Measurements from ENCODE around the gene CFAP65. TPM values are rescaled to one million over a fixed set of nuclear protein-coding genes. Genes with fewer than 3 reads are reported as not detected.

Gene CFAP65
- total RNA-seq, 1 donor from 2014 or later: not detected

DNA sequence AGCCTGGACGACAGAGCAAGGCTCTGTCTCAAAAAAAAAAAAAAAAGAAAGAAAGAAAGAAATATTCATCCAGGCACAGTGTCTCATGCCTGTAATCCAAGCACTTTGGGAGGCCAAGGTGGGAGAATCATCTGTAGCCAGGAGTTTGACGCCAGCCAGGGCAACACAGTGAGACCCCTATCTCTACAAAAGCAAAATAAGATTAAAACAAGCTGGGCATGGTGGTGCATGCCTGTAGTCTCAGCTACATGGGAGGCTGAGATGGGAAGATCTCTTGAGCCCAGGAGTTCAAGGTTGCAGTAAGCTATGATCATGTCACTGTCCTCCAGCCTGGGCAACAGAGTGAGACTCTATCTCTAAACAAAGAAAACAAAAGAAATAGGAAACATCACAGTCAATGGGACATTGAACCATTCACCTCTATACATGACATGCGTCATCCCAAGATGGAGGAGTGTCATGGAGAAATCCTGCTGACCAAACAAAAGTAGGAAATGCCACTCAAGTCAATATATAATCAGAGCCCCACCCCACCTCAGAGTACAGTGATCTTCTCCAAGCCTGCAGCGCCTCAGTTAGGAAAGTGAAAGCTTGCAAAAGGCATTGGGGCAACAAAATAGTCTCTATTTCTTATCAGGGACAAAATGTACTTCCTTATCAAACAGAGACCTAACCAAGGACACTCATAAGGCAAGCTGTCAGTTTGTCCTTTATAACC lies 66.1 kb downstream of the CFAP65 start:
- no peak for DNase-seq (ENCODE audit: low spot score in 2 of 2, unreplicated experiment in 2 of 2)
- H3K27ac Mint-ChIP-seq: no peak overlapping the region
- no peaks in the 10 kb centered on the region for H3K9me3 Mint-ChIP-seq
- no peak overlapping the region for H3K4me3 Mint-ChIP-seq
- TF ChIP-seq, protein P1, sequence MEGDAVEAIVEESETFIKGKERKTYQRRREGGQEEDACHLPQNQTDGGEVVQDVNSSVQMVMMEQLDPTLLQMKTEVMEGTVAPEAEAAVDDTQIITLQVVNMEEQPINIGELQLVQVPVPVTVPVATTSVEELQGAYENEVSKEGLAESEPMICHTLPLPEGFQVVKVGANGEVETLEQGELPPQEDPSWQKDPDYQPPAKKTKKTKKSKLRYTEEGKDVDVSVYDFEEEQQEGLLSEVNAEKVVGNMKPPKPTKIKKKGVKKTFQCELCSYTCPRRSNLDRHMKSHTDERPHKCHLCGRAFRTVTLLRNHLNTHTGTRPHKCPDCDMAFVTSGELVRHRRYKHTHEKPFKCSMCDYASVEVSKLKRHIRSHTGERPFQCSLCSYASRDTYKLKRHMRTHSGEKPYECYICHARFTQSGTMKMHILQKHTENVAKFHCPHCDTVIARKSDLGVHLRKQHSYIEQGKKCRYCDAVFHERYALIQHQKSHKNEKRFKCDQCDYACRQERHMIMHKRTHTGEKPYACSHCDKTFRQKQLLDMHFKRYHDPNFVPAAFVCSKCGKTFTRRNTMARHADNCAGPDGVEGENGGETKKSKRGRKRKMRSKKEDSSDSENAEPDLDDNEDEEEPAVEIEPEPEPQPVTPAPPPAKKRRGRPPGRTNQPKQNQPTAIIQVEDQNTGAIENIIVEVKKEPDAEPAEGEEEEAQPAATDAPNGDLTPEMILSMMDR (IDR thresholded peaks at IDR 0.05; ENCODE audit: unreplicated experiment): no peak
- peaks cover 84% of the 10 kb centered on the region for H3K27me3 Mint-ChIP-seq (ENCODE audit: low read depth)
- H3K4me1 Mint-ChIP-seq: peaks cover 6% of the 10 kb centered on the region
- no peaks in the 10 kb centered on the region for H3K36me3 Mint-ChIP-seq

DNA sequence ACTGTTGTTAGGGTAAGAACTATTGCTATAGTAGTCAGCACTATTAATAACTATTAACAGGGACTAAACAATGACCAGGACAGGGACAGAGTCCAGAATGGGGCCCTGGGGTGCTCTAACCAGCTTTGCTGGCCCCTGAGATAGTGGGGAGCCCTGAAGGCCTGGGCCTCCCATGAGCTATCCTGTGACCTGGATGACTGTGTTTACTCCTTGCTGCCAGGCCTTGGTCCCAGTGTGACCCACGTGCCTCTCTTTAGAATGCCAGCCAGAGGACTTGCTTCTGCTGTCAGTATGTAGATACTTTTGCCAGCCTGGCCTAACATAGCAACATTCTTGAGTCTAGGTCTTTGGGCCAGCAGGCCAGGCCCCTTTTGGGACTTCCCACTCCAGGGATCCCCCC lies 70.4 kb downstream of the CFAP65 start:
- no peak for DNase-seq (ENCODE audit: low spot score in 2 of 2, unreplicated experiment in 2 of 2)
- TF ChIP-seq, protein P1 (IDR thresholded peaks at IDR 0.05; ENCODE audit: unreplicated experiment): no peak
- H3K27ac Mint-ChIP-seq: no peak overlapping the region
- H3K4me3 Mint-ChIP-seq: no peak overlapping the region
- H3K9me3 Mint-ChIP-seq: peaks cover 5% of the 10 kb centered on the region
- H3K27me3 Mint-ChIP-seq (ENCODE audit: low read depth): peaks cover 78% of the 10 kb centered on the region
- no peaks in the 10 kb centered on the region for H3K36me3 Mint-ChIP-seq
- no peaks in the 10 kb centered on the region for H3K4me1 Mint-ChIP-seq

DNA sequence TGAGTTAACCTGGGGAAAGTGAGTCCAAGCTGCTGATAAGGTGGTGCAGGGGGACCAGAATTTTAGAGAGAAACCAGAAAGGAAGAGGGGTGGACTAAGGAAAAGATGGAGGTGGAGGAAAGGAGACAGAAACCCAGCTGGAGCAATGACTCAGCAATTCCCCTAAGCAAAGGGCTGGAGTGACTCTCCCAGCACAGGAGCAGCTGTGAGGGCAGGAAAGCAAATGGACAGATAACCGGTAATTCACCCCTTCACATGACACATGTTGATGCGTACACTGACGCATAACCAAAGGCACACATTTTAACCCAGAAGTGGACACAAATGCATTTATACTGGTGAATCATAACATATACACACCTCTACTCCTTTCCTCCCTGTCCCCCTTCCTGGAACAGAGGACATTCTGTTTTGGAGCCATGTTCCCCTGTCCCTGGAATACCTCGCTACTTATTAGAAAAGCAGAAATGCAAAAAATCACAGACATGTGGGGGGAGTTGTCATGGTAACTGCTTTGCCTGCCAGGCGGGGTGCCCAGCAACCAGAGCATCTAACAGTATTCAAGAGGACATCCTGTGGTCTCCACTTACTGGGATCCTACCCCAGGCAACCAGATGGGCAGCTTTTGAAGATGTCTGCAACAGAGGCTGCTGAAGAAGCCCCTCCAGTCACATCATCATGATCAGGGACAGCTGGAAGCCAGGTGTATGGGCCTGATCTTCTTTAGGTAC lies 77.1 kb downstream of the CFAP65 start:
- no peak for DNase-seq (ENCODE audit: low spot score in 2 of 2, unreplicated experiment in 2 of 2)
- H3K9me3 Mint-ChIP-seq: no peaks in the 10 kb centered on the region
- H3K27ac Mint-ChIP-seq: peak overlapping the region; percentile 87
- no peaks in the 10 kb centered on the region for H3K36me3 Mint-ChIP-seq
- TF ChIP-seq, protein P1 (IDR thresholded peaks at IDR 0.05; ENCODE audit: unreplicated experiment): no peak
- H3K4me3 Mint-ChIP-seq: peak overlapping the region; percentile 77
- H3K4me1 Mint-ChIP-seq: peaks cover 35% of the 10 kb centered on the region
- peaks cover 58% of the 10 kb centered on the region for H3K27me3 Mint-ChIP-seq (ENCODE audit: low read depth)

DNA sequence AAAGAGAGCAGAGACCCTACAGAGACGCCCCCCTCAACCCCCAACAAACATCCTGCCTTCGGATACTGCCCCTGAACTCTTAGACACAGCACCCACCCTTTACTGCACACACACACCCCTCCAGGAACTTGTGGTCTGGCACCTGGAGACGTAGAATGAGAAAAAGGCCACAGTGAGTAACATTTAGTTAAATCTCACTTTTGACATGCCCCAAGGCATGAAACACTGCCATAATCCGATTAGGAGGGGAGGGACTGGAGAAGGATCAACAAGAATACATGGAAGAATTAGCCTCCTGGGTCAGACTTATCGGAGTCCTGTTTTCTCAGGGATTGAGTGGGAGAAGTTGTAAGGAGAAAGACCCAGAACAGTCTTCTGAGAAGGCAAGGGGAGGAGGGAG lies 77.7 kb downstream of the CFAP65 start:
- Mint-ChIP-seq H3K4me3 (peak overlapping the region; percentile 77), H3K27me3 (ENCODE audit: low read depth) (peaks cover 59% of the 10 kb centered on the region), H3K36me3 (no peaks in the 10 kb centered on the region), H3K9me3 (no peaks in the 10 kb centered on the region), H3K27ac (peak overlapping the region; percentile 87), H3K4me1 (peaks cover 41% of the 10 kb centered on the region)
- TF ChIP-seq, protein P1 (IDR thresholded peaks at IDR 0.05; ENCODE audit: unreplicated experiment): no peak
- DNase-seq (ENCODE audit: low spot score in 2 of 2, unreplicated experiment in 2 of 2): no peak

DNA sequence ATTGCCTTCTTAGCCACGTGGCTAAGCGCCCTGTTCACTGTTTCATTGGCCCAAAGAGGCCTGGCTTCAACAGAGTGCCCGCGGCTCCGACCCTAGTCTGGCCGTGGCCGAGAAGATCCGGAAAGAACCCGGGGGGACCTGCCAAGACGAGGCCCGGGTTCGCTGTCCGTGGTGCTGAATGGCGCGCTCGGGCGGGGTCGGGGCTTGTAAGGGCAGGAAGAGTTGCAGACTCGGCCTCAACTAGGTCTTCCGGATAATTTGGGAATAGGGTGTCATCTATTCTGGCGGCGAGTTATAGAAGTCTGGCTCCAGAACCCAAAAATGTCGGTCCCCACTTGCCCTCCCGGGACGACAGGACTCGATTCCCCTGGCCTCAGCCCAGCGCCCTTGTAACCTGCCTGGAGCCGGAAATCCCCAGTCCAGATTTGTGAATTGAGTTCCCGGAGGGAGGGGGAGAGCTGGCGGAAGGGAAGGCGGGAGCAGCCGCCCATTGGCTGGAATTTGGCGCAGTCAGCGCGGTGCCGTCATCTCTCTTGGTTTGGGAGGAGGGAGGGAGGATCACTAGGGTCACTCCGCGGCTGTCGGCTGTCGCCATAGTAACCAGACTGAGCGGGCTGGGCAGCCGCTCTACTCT lies 78.3 kb downstream of the CFAP65 start:
- H3K36me3 Mint-ChIP-seq: no peaks in the 10 kb centered on the region
- peak; percentile 83 to 95 for DNase-seq (ENCODE audit: low spot score in 2 of 2, unreplicated experiment in 2 of 2)
- peak overlapping the region; percentile 87 for H3K27ac Mint-ChIP-seq
- peaks cover 41% of the 10 kb centered on the region for H3K4me1 Mint-ChIP-seq
- peaks cover 60% of the 10 kb centered on the region for H3K27me3 Mint-ChIP-seq (ENCODE audit: low read depth)
- H3K4me3 Mint-ChIP-seq: peak overlapping the region; percentile 77
- TF ChIP-seq, protein P1 (IDR thresholded peaks at IDR 0.05; ENCODE audit: unreplicated experiment): no peak
- no peaks in the 10 kb centered on the region for H3K9me3 Mint-ChIP-seq
